ENCODE results near the gene PRKD2. TPM values are rescaled to one million over a fixed set of nuclear protein-coding genes. Genes with fewer than 3 reads are reported as not detected.
"Not testable (repeated sequence)": the region's sequence is repeated elsewhere in the genome, so short reads cannot be mapped to it uniquely, and the experiment has no call there.

PRKD2 gene
- total RNA-seq, 1 experiment from 2014 or later: 45.4 TPM

DNA sequence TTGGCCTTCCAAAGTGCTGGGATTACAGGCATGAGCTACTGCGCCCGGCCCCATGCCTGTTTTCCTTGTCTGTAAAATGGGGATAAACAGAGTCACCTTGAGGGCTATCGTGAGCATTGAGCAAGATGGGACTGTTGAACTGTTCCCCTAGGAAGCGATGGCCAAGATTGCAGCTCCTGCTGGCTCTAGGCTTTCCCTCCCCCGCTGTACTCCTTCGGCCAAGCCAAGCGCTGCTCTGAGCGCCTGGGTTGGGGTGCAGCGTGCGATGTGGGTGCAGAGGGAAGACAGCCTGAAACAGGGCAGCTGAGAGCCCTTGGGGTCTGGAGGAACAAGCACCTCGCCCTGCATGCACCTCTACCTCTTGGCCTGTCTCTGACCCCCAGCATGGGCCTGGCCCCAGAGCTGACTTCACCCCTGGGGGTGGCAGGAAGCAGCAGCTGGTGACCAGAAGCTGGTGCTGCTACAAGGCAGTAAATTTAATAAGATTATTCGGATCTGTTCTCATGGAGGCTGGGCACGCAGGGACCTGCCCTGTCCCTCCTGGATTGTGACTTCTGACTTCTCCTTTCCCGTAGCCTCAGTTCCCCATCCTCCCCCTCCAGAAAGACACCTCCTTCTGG lies 86.2 kb downstream of the PRKD2 start:
- peaks cover 10% of the 10 kb centered on the region for H3K27me3 Mint-ChIP-seq (ENCODE audit: insufficient read depth, unreplicated experiment)
- H3K4me1 Mint-ChIP-seq (ENCODE audit: low read depth, unreplicated experiment): peaks cover 8% of the 10 kb centered on the region

DNA sequence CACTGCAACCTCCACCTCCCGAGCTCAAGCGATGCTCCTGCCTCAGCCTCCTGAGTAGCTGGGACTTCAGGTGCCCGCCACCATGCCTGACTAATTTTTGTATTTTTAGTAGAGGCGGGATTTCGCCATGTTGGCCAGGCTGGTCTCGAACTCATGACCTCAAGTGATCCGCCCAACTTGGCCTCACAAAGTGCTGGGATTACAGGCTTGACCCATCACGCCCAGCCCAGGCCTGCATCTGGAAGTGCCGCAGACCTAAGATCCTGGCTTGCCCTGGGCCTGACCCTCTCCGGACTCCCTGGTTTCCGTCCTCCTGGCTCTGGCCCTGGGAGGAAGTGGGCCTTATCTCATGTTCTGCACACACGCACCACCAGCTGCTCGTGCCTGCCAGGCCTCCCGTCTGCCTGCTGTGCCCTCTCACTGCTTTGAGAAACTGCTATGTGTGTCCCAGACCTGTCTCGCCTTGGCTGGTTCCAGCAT lies 87.3 kb downstream of the PRKD2 start:
- H3K4me1 ChIP-seq: peaks cover 9% of the 10 kb centered on the region
- intact Hi-C loops (cut with micrococcal nuclease; ENCODE audit: unreplicated experiment): no loop called here
- Mint-ChIP-seq H3K4me1 (ENCODE audit: low read depth, unreplicated experiment) (peaks cover 8% of the 10 kb centered on the region), H3K9me3 (ENCODE audit: unreplicated experiment) (no peaks in the 10 kb centered on the region), H3K27ac (ENCODE audit: unreplicated experiment) (no peak overlapping the region), H3K27me3 (ENCODE audit: insufficient read depth, unreplicated experiment) (peaks cover 5% of the 10 kb centered on the region), H3K36me3 (ENCODE audit: insufficient read depth, unreplicated experiment) (no peaks in the 10 kb centered on the region), H3K4me3 (ENCODE audit: unreplicated experiment) (no peak overlapping the region)
- ChIA-PET CTCF (interaction anchor here (2.4 to 3.0 kb wide), 2 partner anchors 12 to 32 kb away, joined by 11 to 15 read pairs; partner anchors contain the start of gene DACT3), POLR2A (interaction anchor here (0.6 kb wide), 1 partner anchor 85 kb away, joined by 15 read pairs; no protein-coding TSS in a partner anchor)
- TF ChIP-seq, protein P1, sequence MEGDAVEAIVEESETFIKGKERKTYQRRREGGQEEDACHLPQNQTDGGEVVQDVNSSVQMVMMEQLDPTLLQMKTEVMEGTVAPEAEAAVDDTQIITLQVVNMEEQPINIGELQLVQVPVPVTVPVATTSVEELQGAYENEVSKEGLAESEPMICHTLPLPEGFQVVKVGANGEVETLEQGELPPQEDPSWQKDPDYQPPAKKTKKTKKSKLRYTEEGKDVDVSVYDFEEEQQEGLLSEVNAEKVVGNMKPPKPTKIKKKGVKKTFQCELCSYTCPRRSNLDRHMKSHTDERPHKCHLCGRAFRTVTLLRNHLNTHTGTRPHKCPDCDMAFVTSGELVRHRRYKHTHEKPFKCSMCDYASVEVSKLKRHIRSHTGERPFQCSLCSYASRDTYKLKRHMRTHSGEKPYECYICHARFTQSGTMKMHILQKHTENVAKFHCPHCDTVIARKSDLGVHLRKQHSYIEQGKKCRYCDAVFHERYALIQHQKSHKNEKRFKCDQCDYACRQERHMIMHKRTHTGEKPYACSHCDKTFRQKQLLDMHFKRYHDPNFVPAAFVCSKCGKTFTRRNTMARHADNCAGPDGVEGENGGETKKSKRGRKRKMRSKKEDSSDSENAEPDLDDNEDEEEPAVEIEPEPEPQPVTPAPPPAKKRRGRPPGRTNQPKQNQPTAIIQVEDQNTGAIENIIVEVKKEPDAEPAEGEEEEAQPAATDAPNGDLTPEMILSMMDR (IDR thresholded peaks at IDR 0.05; ENCODE audit: insufficient read depth in 1 of 2, low read depth in 1 of 2, low read length in 1 of 2, severe bottlenecking in 1 of 2, unreplicated experiment in 1 of 2): no peak
- no peaks in the 10 kb centered on the region for H3K36me3 ChIP-seq (ENCODE audit: control insufficient read depth, insufficient read depth, low read length)
- H3K27me3 ChIP-seq (replicated peaks; ENCODE audit: control insufficient read depth, insufficient read depth, low read length): no peaks in the 10 kb centered on the region; the same call in 1 of the 2 replicates
- no TSS peak for BruUV-seq (replicated peaks)
- DNase-seq: no peak
- H3K9me3 ChIP-seq: no peaks in the 10 kb centered on the region
- H3K4me3 ChIP-seq (ENCODE audit: low read depth, low read length): no peak overlapping the region

More for the DNA sequence above, 86.2 kb downstream of the PRKD2 start:
- H3K27me3 ChIP-seq (replicated peaks; ENCODE audit: control insufficient read depth, insufficient read depth, low read length): no peaks in the 10 kb centered on the region; the same call in 1 of the 2 replicates
- H3K9me3 ChIP-seq: no peaks in the 10 kb centered on the region
- H3K4me3 ChIP-seq (ENCODE audit: low read depth, low read length): no peak overlapping the region
- peaks cover 9% of the 10 kb centered on the region for H3K4me1 ChIP-seq
- Mint-ChIP-seq H3K27ac (ENCODE audit: unreplicated experiment) (no peak overlapping the region), H3K36me3 (ENCODE audit: insufficient read depth, unreplicated experiment) (no peaks in the 10 kb centered on the region), H3K9me3 (ENCODE audit: unreplicated experiment) (no peaks in the 10 kb centered on the region), H3K4me3 (ENCODE audit: unreplicated experiment) (no peak overlapping the region)
- intact Hi-C loops (cut with micrococcal nuclease; ENCODE audit: unreplicated experiment): no loop called here
- TF ChIP-seq, protein P1 (IDR thresholded peaks at IDR 0.05; ENCODE audit: insufficient read depth in 1 of 2, low read depth in 1 of 2, low read length in 1 of 2, severe bottlenecking in 1 of 2, unreplicated experiment in 1 of 2): no peak
- no peak for DNase-seq
- H3K36me3 ChIP-seq (ENCODE audit: control insufficient read depth, insufficient read depth, low read length): no peaks in the 10 kb centered on the region
- ChIA-PET POLR2A (no interaction called here), CTCF (interaction anchor here (1.3 to 2.0 kb wide), 4 partner anchors 14 to 32 kb away, joined by 4 to 10 read pairs (median 8); partner anchors contain the start of gene DACT3)
- no TSS peak for BruUV-seq (replicated peaks)

GRCh38 chr19:46628970-46629369 lies 87.9 kb downstream of the PRKD2 start:
- H3K27me3 Mint-ChIP-seq (ENCODE audit: insufficient read depth, unreplicated experiment); H3K4me3 ChIP-seq (ENCODE audit: low read depth, low read length); H3K36me3 Mint-ChIP-seq (ENCODE audit: insufficient read depth, unreplicated experiment); H3K4me1 Mint-ChIP-seq (ENCODE audit: low read depth, unreplicated experiment); H3K36me3 ChIP-seq (ENCODE audit: control insufficient read depth, insufficient read depth, low read length); H3K4me3 Mint-ChIP-seq (ENCODE audit: unreplicated experiment); H3K9me3 ChIP-seq; H3K9me3 Mint-ChIP-seq (ENCODE audit: unreplicated experiment); intact Hi-C loops (cut with micrococcal nuclease; ENCODE audit: unreplicated experiment); H3K4me1 ChIP-seq; BruUV-seq (replicated peaks); POLR2A ChIA-PET; DNase-seq; H3K27ac Mint-ChIP-seq (ENCODE audit: unreplicated experiment); H3K27me3 ChIP-seq (replicated peaks; ENCODE audit: control insufficient read depth, insufficient read depth, low read length): not testable (repeated sequence)
- CTCF ChIA-PET: interaction anchor here (0.6 to 3.0 kb wide), 3 partner anchors 12 to 52 kb away, joined by 3 to 15 read pairs (median 11); partner anchors contain the start of gene DACT3
